Suprapubic skin (tissue), 4 donors: ENCODE results near the gene ZNRF4. TPM values are rescaled to one million over a fixed set of nuclear protein-coding genes. Genes with fewer than 3 reads are reported as not detected.

Experiments
- DNase-seq, 2 donors: peaks; one replicate each; pipeline ENCODE4 v3.0.0-alpha.2; 2019; ENCODE audit warnings: low spot score in 2 of 2
- H3K27ac ChIP-seq: fragments of 200-600 bp; sonication (generic); one replicate; pipeline ENCODE4 v1.5.1; 2019
- H3K27me3 ChIP-seq: fragments of 200-600 bp; sonication (generic); one replicate; pipeline ENCODE4 v1.5.1; 2019
- H3K36me3 ChIP-seq: fragments of 200-600 bp; sonication (generic); one replicate; pipeline ENCODE4 v1.5.1; 2019
- H3K4me1 ChIP-seq: fragments of 200-600 bp; sonication (generic); one replicate; pipeline ENCODE4 v1.5.1; 2019
- H3K4me3 ChIP-seq: fragments of 200-600 bp; sonication (generic); one replicate; pipeline ENCODE4 v1.5.1; 2019; ENCODE audit warnings: mild to moderate bottlenecking
- H3K9me3 ChIP-seq: fragments of 200-600 bp; sonication (generic); one replicate; pipeline ENCODE4 v1.5.1; 2019
- EP300 ChIP-seq: sonication (generic); formaldehyde crosslinking; IDR thresholded peaks from one replicate; pipeline ENCODE4 v1.6.1; 2017; ENCODE audit warnings: antibody characterized with exemption
- POLR2A ChIP-seq, 2 donors: fragments of 450-650 bp; IDR thresholded peaks; one replicate each; pipeline ENCODE4 v1.6.1; 2017; ENCODE audit warnings: antibody characterized with exemption in 2 of 2, mild to moderate bottlenecking in 2 of 2, moderate library complexity in 2 of 2
- POLR2AphosphoS5 ChIP-seq, 3 donors: sonication (generic); formaldehyde crosslinking; IDR thresholded peaks; one replicate each; pipeline ENCODE4 v1.6.1; 2017; ENCODE audit warnings: antibody characterized with exemption in 3 of 3
- WGBS: methylation state at CpG from one replicate; pipeline ENCODE4 v1.1.5; 2018; 5-methylcytosine and 5-hydroxymethylcytosine counted together
- total RNA-seq, 4 donors: library from RNA; depleted of rRNA; stranded (reverse); fragments of >200 nt; gene quantifications; one replicate each; pipeline ENCODE4 v1.1.0, GENCODE V29; 2016
- TF ChIP-seq, protein P1 (sequence below), 2 donors: fragments of 200-600 bp in 1 of 2; fragments of 450-650 bp in 1 of 2; sonication (generic) in 1 of 2; IDR thresholded peaks; one replicate each; pipeline ENCODE4 v1.5.1; 2016 to 2019; ENCODE audit warnings: antibody characterized with exemption in 2 of 2, mild to moderate bottlenecking in 1 of 2, moderate library complexity in 1 of 2

The ZNRF4 gene
- total RNA-seq, 4 donors from 2014 or later, result not detected

DNA sequence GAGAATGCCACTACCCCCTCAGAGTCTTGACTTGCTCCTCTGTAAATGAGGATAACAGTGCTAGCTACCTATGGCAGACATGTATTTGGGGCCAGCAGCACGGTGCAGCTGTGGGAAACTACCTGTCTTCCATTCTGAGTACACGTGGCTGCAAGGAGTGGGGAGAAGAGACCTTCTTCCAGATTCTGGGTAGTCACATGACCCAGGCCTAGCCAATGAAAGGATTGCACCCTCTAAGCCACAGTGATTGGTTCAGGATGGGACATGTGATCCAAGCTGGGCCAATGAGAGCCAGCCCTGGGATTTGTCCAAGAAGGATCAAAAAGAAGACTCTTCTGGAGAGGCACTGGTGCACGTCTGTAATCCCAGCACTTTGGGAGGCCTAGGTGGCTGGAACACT, 5.5 kb downstream of the ZNRF4 start:
- H3K27me3 ChIP-seq, result peaks cover 4% of the 10 kb centered on the region
- no peak overlapping the region for H3K4me3 ChIP-seq
- no peaks in the 10 kb centered on the region for H3K4me1 ChIP-seq
- no peaks in the 10 kb centered on the region for H3K36me3 ChIP-seq
- 89% methylated on average over 2 of the region's 3 CpGs for WGBS
- no peak for DNase-seq
- no peaks in the 10 kb centered on the region for H3K9me3 ChIP-seq
- no peak for TF ChIP-seq EP300
- TF ChIP-seq, protein P1, sequence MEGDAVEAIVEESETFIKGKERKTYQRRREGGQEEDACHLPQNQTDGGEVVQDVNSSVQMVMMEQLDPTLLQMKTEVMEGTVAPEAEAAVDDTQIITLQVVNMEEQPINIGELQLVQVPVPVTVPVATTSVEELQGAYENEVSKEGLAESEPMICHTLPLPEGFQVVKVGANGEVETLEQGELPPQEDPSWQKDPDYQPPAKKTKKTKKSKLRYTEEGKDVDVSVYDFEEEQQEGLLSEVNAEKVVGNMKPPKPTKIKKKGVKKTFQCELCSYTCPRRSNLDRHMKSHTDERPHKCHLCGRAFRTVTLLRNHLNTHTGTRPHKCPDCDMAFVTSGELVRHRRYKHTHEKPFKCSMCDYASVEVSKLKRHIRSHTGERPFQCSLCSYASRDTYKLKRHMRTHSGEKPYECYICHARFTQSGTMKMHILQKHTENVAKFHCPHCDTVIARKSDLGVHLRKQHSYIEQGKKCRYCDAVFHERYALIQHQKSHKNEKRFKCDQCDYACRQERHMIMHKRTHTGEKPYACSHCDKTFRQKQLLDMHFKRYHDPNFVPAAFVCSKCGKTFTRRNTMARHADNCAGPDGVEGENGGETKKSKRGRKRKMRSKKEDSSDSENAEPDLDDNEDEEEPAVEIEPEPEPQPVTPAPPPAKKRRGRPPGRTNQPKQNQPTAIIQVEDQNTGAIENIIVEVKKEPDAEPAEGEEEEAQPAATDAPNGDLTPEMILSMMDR (IDR thresholded peaks at IDR 0.05), result no peak
- TF ChIP-seq POLR2AphosphoS5 (IDR thresholded peaks at IDR 0.05), result no peak
- no peak for TF ChIP-seq POLR2A (IDR thresholded peaks at IDR 0.05)
- no peak overlapping the region for H3K27ac ChIP-seq

DNA sequence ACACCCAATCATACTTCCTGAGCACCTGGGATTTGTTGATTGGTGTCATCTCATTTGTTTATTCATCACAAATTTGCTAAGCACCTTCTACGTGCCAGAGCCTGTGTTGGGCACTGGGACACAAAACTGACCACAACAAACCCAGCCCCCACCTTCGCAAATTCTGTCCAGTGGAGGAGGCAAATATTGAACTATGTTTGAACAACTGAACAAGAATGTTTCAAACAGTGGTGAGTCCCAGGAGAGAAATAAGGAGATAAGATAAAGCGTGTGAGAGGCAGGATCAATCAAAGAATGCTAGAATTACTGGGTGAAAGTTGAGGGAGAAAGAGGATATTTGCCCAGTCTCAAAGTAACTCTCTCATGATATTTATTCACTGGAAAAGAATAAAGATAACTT, 8.7 kb downstream of the ZNRF4 start:
- Histone ChIP-seq H3K4me3 (no peak overlapping the region), H3K4me1 (peaks cover 12% of the 10 kb centered on the region), H3K27me3 (peaks cover 9% of the 10 kb centered on the region), H3K9me3 (no peaks in the 10 kb centered on the region), H3K27ac (no peak overlapping the region), H3K36me3 (no peaks in the 10 kb centered on the region)
- no peak for DNase-seq
- TF ChIP-seq, protein P1 (IDR thresholded peaks at IDR 0.05), result no peak
- no peak for TF ChIP-seq POLR2A (IDR thresholded peaks at IDR 0.05)
- TF ChIP-seq POLR2AphosphoS5 (IDR thresholded peaks at IDR 0.05), result no peak
- no peak for TF ChIP-seq EP300
- 81% methylated on average over 3 of the region's 3 CpGs for WGBS

DNA sequence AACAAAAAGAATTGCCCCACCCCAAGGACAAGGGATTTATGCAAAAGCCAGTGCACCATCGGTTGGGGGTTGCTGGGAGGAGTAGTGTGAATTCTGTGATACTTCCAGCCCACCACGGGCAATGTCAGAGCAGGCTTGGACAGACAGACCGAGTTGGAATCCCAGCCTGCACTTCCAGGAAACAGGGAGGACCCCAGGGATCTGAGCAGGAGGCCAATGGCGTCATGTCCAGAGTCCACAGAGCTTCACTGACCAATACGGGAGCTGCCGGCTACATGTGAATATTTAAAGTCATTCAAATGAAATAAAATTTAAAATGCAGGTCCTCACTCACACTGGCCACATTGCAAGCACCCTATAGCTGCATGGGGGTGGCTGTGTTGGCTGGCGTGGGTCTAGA, 10.9 kb downstream of the ZNRF4 start:
- 73% methylated on average over 7 of the region's 7 CpGs for WGBS
- TF ChIP-seq POLR2AphosphoS5 (IDR thresholded peaks at IDR 0.05) (no peak), POLR2A (IDR thresholded peaks at IDR 0.05) (no peak), EP300 (no peak)
- TF ChIP-seq, protein P1 (IDR thresholded peaks at IDR 0.05), result no peak
- Histone ChIP-seq H3K4me3 (no peak overlapping the region), H3K4me1 (peaks cover 21% of the 10 kb centered on the region), H3K36me3 (no peaks in the 10 kb centered on the region), H3K27ac (no peak overlapping the region), H3K27me3 (peaks cover 12% of the 10 kb centered on the region), H3K9me3 (no peaks in the 10 kb centered on the region)
- DNase-seq, result no peak

DNA sequence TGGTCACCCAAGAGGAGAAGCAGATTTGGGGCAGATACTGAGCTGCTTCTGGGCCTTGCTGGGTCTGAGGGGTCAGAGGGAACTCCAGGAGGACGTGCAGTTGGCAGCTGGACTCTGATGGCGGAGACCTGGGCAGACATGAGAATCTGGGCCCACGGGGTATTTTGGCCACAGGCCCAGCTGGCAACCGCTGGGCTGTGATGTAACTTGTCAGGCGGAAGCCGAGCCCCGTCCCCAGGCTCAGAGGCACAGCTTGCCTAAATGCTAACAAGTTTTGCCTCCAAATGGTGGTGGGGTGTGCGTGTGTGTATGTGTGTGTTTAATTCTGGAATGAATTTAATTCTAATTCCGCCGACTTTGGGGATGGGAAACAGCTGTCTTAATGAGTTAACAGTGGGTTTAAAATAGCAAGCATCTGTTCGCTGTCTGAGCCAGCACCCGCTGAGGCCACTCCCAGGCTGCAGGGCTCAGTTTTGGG, 11.6 kb downstream of the ZNRF4 start:
- WGBS, result 17% methylated on average over 7 of the region's 12 CpGs
- Histone ChIP-seq H3K27me3 (peaks cover 12% of the 10 kb centered on the region), H3K27ac (no peak overlapping the region)

DNA sequence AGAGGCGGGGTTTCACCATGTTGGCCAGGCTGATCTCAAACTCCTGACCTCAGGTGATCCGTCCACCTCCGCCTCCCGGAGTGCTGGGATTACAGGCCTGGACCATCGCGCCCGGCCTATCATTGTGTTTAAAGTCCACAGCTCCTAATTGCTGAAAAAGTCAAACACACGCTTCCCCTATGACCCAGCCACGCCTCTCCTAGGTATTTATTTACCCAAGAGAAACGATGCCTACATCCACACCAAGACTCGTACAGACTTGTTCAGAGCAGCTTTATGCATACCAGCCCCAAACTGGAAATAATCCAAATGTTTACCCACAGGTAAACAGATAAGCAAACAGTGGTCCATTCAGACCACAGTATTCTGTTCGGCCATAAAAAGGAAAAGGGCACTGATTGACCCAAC, 15.1 kb downstream of the ZNRF4 start:
- Histone ChIP-seq H3K9me3 (no peaks in the 10 kb centered on the region), H3K36me3 (no peaks in the 10 kb centered on the region), H3K4me1 (peaks cover 24% of the 10 kb centered on the region), H3K4me3 (no peak overlapping the region), H3K27ac (peak overlapping the region; percentile 53), H3K27me3 (peaks cover 8% of the 10 kb centered on the region)
- 44% methylated on average over 6 of the region's 12 CpGs for WGBS
- TF ChIP-seq, protein P1 (IDR thresholded peaks at IDR 0.05), result no peak
- TF ChIP-seq EP300, result no peak
- no peak for DNase-seq

More for the DNA sequence above, 11.6 kb downstream of the ZNRF4 start:
- Histone ChIP-seq H3K4me1 (peaks cover 21% of the 10 kb centered on the region), H3K36me3 (no peaks in the 10 kb centered on the region), H3K4me3 (no peak overlapping the region), H3K9me3 (no peaks in the 10 kb centered on the region)
- DNase-seq, result no peak
- no peak for TF ChIP-seq POLR2AphosphoS5 (IDR thresholded peaks at IDR 0.05)
- no peak for TF ChIP-seq POLR2A (IDR thresholded peaks at IDR 0.05)
- no peak for TF ChIP-seq EP300
- TF ChIP-seq, protein P1 (IDR thresholded peaks at IDR 0.05), result no peak
